Measurements from ENCODE around the gene MECP2. TPM values are rescaled to one million over a fixed set of nuclear protein-coding genes. Genes with fewer than 3 reads are reported as not detected.

Gene MECP2
- total and polyA plus RNA-seq, 10 of the 15 experiments (the other 5 are each of a cell fraction or from before 2014, with no cell fraction given), result 1.3 to 32.7 (median 13.7) TPM

GRCh38 chrX:154016366-154017076 lies 81.0 kb downstream of the MECP2 start:
- intact Hi-C loops (cut with micrococcal nuclease; ENCODE audit: unreplicated experiment), result no loop called here
- Histone ChIP-seq H3K4me2 (ENCODE audit: control insufficient read depth, insufficient read depth) (peak overlapping the region; percentile 48; the same call in 1 of the 2 replicates), H4K20me1 (ENCODE audit: control insufficient read depth, insufficient read depth) (no peaks in the 10 kb centered on the region), H3K4me3 (no peak overlapping the region), H3K4me1 (ENCODE audit: control insufficient read depth, insufficient read depth, low read length) (peaks cover 14% of the 10 kb centered on the region), H2AFZ (ENCODE audit: control insufficient read depth, low read depth, low read length) (no peak overlapping the region), H3K9ac (ENCODE audit: control insufficient read depth, insufficient read depth, low read length) (no peak overlapping the region), H3K9me3 (replicated peaks; ENCODE audit: control insufficient read depth, insufficient read depth, low read length) (no peaks in the 10 kb centered on the region), H3K27ac (ENCODE audit: control insufficient read depth, insufficient read depth) (no peak overlapping the region), H3K27me3 (replicated peaks in 1 of 2; ENCODE audit: control insufficient read depth in 2 of 2, insufficient read depth in 2 of 2, low read length in 1 of 2) (no peaks in the 10 kb centered on the region), H3K36me3 (ENCODE audit: control insufficient read depth in 2 of 2, insufficient read depth in 2 of 2, low read length in 1 of 2) (peaks cover 0 to 5% of the 10 kb centered on the region in 2 experiments; a peak in 3 of 4 replicates), H3K79me2 (ENCODE audit: control insufficient read depth, insufficient read depth, low read length) (peaks cover 41% of the 10 kb centered on the region)
- 65% methylated on average over 22 of the region's 24 CpGs for WGBS (ENCODE audit: insufficient coverage, insufficient replicate concordance, low lambda C conversion rate, missing lambda C conversion rate)
- RAD21 ChIA-PET (ENCODE audit: unreplicated experiment), result no interaction called here
- DNase-seq (ENCODE audit: low read depth, low spot score) (no peak), ATAC-seq (no peak), FAIRE-seq (no peak)
- POLR2A ChIA-PET, result no interaction called here
- TF ChIP-seq, protein P1, sequence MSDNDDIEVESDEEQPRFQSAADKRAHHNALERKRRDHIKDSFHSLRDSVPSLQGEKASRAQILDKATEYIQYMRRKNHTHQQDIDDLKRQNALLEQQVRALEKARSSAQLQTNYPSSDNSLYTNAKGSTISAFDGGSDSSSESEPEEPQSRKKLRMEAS (IDR thresholded peaks at IDR 0.05; ENCODE audit: low read depth, low read length), result no peak
- no peak for TF ChIP-seq FOXM1 (IDR thresholded peaks at IDR 0.05; ENCODE audit: low read depth, low read length)
- TF ChIP-seq BHLHE40 (IDR thresholded peaks at IDR 0.05; ENCODE audit: borderline replicate concordance in 1 of 2, low read depth in 2 of 2, low read length in 1 of 2), result no peak
- TF ChIP-seq, protein P2, sequence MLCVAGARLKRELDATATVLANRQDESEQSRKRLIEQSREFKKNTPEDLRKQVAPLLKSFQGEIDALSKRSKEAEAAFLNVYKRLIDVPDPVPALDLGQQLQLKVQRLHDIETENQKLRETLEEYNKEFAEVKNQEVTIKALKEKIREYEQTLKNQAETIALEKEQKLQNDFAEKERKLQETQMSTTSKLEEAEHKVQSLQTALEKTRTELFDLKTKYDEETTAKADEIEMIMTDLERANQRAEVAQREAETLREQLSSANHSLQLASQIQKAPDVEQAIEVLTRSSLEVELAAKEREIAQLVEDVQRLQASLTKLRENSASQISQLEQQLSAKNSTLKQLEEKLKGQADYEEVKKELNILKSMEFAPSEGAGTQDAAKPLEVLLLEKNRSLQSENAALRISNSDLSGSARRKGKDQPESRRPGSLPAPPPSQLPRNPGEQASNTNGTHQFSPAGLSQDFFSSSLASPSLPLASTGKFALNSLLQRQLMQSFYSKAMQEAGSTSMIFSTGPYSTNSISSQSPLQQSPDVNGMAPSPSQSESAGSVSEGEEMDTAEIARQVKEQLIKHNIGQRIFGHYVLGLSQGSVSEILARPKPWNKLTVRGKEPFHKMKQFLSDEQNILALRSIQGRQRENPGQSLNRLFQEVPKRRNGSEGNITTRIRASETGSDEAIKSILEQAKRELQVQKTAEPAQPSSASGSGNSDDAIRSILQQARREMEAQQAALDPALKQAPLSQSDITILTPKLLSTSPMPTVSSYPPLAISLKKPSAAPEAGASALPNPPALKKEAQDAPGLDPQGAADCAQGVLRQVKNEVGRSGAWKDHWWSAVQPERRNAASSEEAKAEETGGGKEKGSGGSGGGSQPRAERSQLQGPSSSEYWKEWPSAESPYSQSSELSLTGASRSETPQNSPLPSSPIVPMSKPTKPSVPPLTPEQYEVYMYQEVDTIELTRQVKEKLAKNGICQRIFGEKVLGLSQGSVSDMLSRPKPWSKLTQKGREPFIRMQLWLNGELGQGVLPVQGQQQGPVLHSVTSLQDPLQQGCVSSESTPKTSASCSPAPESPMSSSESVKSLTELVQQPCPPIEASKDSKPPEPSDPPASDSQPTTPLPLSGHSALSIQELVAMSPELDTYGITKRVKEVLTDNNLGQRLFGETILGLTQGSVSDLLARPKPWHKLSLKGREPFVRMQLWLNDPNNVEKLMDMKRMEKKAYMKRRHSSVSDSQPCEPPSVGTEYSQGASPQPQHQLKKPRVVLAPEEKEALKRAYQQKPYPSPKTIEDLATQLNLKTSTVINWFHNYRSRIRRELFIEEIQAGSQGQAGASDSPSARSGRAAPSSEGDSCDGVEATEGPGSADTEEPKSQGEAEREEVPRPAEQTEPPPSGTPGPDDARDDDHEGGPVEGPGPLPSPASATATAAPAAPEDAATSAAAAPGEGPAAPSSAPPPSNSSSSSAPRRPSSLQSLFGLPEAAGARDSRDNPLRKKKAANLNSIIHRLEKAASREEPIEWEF (IDR thresholded peaks at IDR 0.05; ENCODE audit: insufficient replicate concordance, low read depth, low read length), result no peak
- TF ChIP-seq NRF1 (conservative IDR thresholded peaks at IDR 0.05; ENCODE audit: low read depth, low read length), result no peak
- no peak for TF ChIP-seq JUND (IDR thresholded peaks at IDR 0.05; ENCODE audit: low read depth, low read length)
- no peak for TF ChIP-seq SMARCA5 (IDR thresholded peaks at IDR 0.05)
- TF ChIP-seq EZH2 (IDR thresholded peaks at IDR 0.05; ENCODE audit: borderline replicate concordance, control insufficient read depth, low read depth, low read length), result no peak
- TF ChIP-seq ZNF207 (IDR thresholded peaks at IDR 0.05; ENCODE audit: borderline replicate concordance), result no peak
- no peak for TF ChIP-seq ESRRA (IDR thresholded peaks at IDR 0.05; ENCODE audit: low read length)
- no peak for TF ChIP-seq KLF5 (IDR thresholded peaks at IDR 0.05; ENCODE audit: partially characterized antibody)
- no peak for TF ChIP-seq ZNF217 (IDR thresholded peaks at IDR 0.05)
- no peak for TF ChIP-seq IRF4 (IDR thresholded peaks at IDR 0.05; ENCODE audit: low read depth, low read length)
- TF ChIP-seq STAT1 (conservative IDR thresholded peaks at IDR 0.05), result no peak
- in situ Hi-C loops (cut with MboI), result no loop called here
- BruUV-seq (replicated peaks), result no TSS peak
- CTCF ChIA-PET, result no interaction called here
- SMC1A ChIA-PET (ENCODE audit: uncharacterized antibody, unreplicated experiment), result no interaction called here

Data from GM12878 (cell line).